HEK293 (cell line): ENCODE data around the gene CLEC16A.

Source experiments
- CTCF ChIA-PET: fragments of 350-600 bp; formaldehyde crosslinking; extraction: SDS; loops from one replicate; lab custom pipeline; 2021; ENCODE audit warnings: antibody characterized with exemption; lab: Yijun Ruan, JAX
- POLR2A ChIA-PET: fragments of 300-600 bp; formaldehyde crosslinking; extraction: SDS; loops from one replicate; lab custom pipeline; 2020; ENCODE audit warnings: antibody characterized with exemption, inconsistent platforms; lab: Yijun Ruan, JAX
- H3K27ac ChIP-seq: fragments of 200-500 bp; sonication (Bioruptor generic); 2 replicates; pipeline ENCODE4 v1.5.1; 2014; ENCODE audit warnings: low read depth, low read length, control low read depth, inconsistent platforms; ENCODE audit errors: extremely low read depth
- H3K36me3 ChIP-seq, 2 experiments: fragments of 200-500 bp in 1 of 2; sonication (Bioruptor generic) in 1 of 2; 1 replicate in 1 of 2; 2 replicates in 1 of 2; pipeline ENCODE4 v1.5.1; 2014 to 2017; ENCODE audit warnings: inconsistent platforms in 2 of 2, low read length in 2 of 2; ENCODE audit not compliant: control insufficient read depth in 2 of 2, insufficient read depth in 1 of 2
- H3K4me1 ChIP-seq: fragments of 200-500 bp; sonication (Bioruptor generic); 2 replicates; pipeline ENCODE4 v1.5.1; 2014; ENCODE audit warnings: mild to moderate bottlenecking, low read length, inconsistent platforms; ENCODE audit not compliant: control insufficient read depth, insufficient read depth
- H3K4me3 ChIP-seq: 2 replicates; pipeline ENCODE4 v1.5.1; 2011; ENCODE audit warnings: low read depth, mild to moderate bottlenecking, control low read depth, low read length, moderate library complexity
- H3K9me3 ChIP-seq: fragments of 200-500 bp; sonication (Bioruptor generic); 2 replicates; pipeline ENCODE4 v1.5.1; 2014; ENCODE audit warnings: low read depth, low read length, inconsistent platforms; ENCODE audit not compliant: control insufficient read depth, insufficient read depth
- BCL11B ChIP-seq: fragments of 450-650 bp; formaldehyde crosslinking; IDR thresholded peaks from 2 replicates; pipeline ENCODE4 v1.5.1; 2016; ENCODE audit warnings: low read depth, missing biosample characterization, missing genetic modification characterization
- GLI4 ChIP-seq: fragments of 450-650 bp; formaldehyde crosslinking; IDR thresholded peaks from 2 replicates; pipeline ENCODE4 v1.5.1; 2016; ENCODE audit warnings: missing biosample characterization, missing genetic modification characterization
- ZFP41 ChIP-seq: fragments of 450-650 bp; formaldehyde crosslinking; IDR thresholded peaks from 2 replicates; pipeline ENCODE4 v1.5.1; 2016; ENCODE audit warnings: missing biosample characterization, missing genetic modification characterization, borderline replicate concordance
- ZNF140 ChIP-seq: fragments of 450-650 bp; formaldehyde crosslinking; IDR thresholded peaks from 2 replicates; pipeline ENCODE4 v1.5.1; 2016; ENCODE audit warnings: missing biosample characterization, missing genetic modification characterization
- ZNF19 ChIP-seq: fragments of 450-650 bp; formaldehyde crosslinking; IDR thresholded peaks from 2 replicates; pipeline ENCODE4; 2016; ENCODE audit warnings: missing biosample characterization, missing genetic modification characterization, low read depth
- ZNF221 ChIP-seq: fragments of 450-650 bp; formaldehyde crosslinking; IDR thresholded peaks from 2 replicates; pipeline ENCODE4 v1.5.1; 2017; ENCODE audit warnings: missing biosample characterization, missing genetic modification characterization, borderline replicate concordance
- ZNF501 ChIP-seq: fragments of 450-650 bp; formaldehyde crosslinking; IDR thresholded peaks from 2 replicates; pipeline ENCODE4 v1.5.1; 2016; ENCODE audit warnings: missing biosample characterization, missing genetic modification characterization
- ZNF510 ChIP-seq: fragments of 450-650 bp; formaldehyde crosslinking; IDR thresholded peaks from 2 replicates; pipeline ENCODE4 v1.5.1; 2018; ENCODE audit warnings: mild to moderate bottlenecking, missing genetic modification characterization, missing biosample characterization; ENCODE audit not compliant: insufficient replicate concordance
- ZNF521 ChIP-seq: fragments of 450-650 bp; formaldehyde crosslinking; IDR thresholded peaks from 2 replicates; pipeline ENCODE4 v1.5.1; 2017; ENCODE audit warnings: missing biosample characterization, mild to moderate bottlenecking, missing genetic modification characterization
- ZNF585B ChIP-seq: fragments of 450-650 bp; formaldehyde crosslinking; IDR thresholded peaks from 2 replicates; pipeline ENCODE4 v1.5.1; 2016; ENCODE audit warnings: missing biosample characterization, missing genetic modification characterization
- ZNF596 ChIP-seq: fragments of 450-650 bp; IDR thresholded peaks from 2 replicates; pipeline ENCODE4 v1.5.0; 2018; ENCODE audit warnings: missing biosample characterization, mild to moderate bottlenecking, missing genetic modification characterization, moderate library complexity
- ZNF600 ChIP-seq: fragments of 450-650 bp; formaldehyde crosslinking; IDR thresholded peaks from 2 replicates; pipeline ENCODE4 v1.5.1; 2016; ENCODE audit warnings: missing biosample characterization, missing genetic modification characterization
- ZNF624 ChIP-seq: fragments of 450-650 bp; formaldehyde crosslinking; IDR thresholded peaks from 2 replicates; pipeline ENCODE4 v1.5.1; 2017; ENCODE audit warnings: missing biosample characterization, missing genetic modification characterization
- ZNF645 ChIP-seq: fragments of 450-650 bp; formaldehyde crosslinking; IDR thresholded peaks from 2 replicates; pipeline ENCODE4; 2016; ENCODE audit warnings: missing biosample characterization, missing genetic modification characterization
- ZNF837 ChIP-seq: fragments of 450-650 bp; formaldehyde crosslinking; IDR thresholded peaks from 2 replicates; pipeline ENCODE4 v1.5.1; 2016; ENCODE audit warnings: missing biosample characterization, missing genetic modification characterization
- ZSCAN16 ChIP-seq: fragments of 450-650 bp; formaldehyde crosslinking; IDR thresholded peaks from 2 replicates; pipeline ENCODE4 v1.5.1; 2016; ENCODE audit warnings: missing biosample characterization, missing genetic modification characterization
- ZSCAN4 ChIP-seq: fragments of 450-650 bp; formaldehyde crosslinking; IDR thresholded peaks from 2 replicates; pipeline ENCODE4 v1.5.1; 2017; ENCODE audit warnings: missing biosample characterization, missing genetic modification characterization
- TF ChIP-seq, protein P1 (sequence below): fragments of 450-650 bp; formaldehyde crosslinking; IDR thresholded peaks from 2 replicates; pipeline ENCODE4 v1.5.1; 2016; ENCODE audit warnings: missing biosample characterization, missing genetic modification characterization, low read depth
- TF ChIP-seq, protein P2 (sequence below): fragments of 450-650 bp; formaldehyde crosslinking; optimal IDR thresholded peaks from 2 replicates; pipeline ENCODE3; 2016; ENCODE audit warnings: missing biosample characterization, mild to moderate bottlenecking, missing genetic modification characterization
- TF ChIP-seq, protein P3 (sequence below): fragments of 450-650 bp; formaldehyde crosslinking; IDR thresholded peaks from 2 replicates; pipeline ENCODE4 v1.5.1; 2016; ENCODE audit warnings: missing biosample characterization, missing genetic modification characterization

CLEC16A gene

GRCh38 chr16:11141409-11142260 lies 197.3 kb downstream of the CLEC16A start (continued):
- TF ChIP-seq ZSCAN4 (tag by site-specific recombination) (no peak), ZNF645 (tag by site-specific recombination) (no peak), ZNF585B (tag by site-specific recombination) (no peak), ZNF19 (tag by site-specific recombination) (no peak), ZSCAN16 (tag by site-specific recombination) (no peak), ZNF596 (no peak), ZNF837 (tag by site-specific recombination) (no peak)
- TF ChIP-seq, protein P1, sequence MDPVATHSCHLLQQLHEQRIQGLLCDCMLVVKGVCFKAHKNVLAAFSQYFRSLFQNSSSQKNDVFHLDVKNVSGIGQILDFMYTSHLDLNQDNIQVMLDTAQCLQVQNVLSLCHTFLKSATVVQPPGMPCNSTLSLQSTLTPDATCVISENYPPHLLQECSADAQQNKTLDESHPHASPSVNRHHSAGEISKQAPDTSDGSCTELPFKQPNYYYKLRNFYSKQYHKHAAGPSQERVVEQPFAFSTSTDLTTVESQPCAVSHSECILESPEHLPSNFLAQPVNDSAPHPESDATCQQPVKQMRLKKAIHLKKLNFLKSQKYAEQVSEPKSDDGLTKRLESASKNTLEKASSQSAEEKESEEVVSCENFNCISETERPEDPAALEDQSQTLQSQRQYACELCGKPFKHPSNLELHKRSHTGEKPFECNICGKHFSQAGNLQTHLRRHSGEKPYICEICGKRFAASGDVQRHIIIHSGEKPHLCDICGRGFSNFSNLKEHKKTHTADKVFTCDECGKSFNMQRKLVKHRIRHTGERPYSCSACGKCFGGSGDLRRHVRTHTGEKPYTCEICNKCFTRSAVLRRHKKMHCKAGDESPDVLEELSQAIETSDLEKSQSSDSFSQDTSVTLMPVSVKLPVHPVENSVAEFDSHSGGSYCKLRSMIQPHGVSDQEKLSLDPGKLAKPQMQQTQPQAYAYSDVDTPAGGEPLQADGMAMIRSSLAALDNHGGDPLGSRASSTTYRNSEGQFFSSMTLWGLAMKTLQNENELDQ (tag by site-specific recombination) = no peak
- TF ChIP-seq, all 188 proteins: peak for 0

DNA sequence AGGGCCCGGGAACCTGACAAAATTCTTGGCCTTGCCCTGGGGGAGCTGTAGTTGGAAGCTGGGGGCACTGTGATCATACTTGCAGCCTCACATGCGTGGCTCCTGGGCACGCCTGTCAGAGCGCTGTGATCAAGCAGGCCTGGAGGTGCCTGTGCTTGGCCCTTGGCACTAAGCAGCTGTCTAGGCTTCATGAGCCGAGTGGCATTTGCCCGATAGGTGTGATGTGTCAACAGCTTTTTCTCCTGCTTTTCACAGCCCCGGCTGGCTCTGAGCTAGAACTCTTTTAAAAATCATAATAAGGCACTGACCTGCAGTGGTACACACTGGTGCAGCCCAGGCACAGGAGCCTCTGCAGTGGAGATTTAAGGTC lies 197.9 kb downstream of the CLEC16A start:
- Histone ChIP-seq H3K9me3 (no peaks in the 10 kb centered on the region), H3K36me3 (no peaks in the 10 kb centered on the region), H3K27ac (no peak overlapping the region), H3K4me3 (no peak overlapping the region), H3K4me1 (no peaks in the 10 kb centered on the region; the same call in 1 of the 2 replicates)
- no peak for TF ChIP-seq ZNF501
- TF ChIP-seq, protein P2, sequence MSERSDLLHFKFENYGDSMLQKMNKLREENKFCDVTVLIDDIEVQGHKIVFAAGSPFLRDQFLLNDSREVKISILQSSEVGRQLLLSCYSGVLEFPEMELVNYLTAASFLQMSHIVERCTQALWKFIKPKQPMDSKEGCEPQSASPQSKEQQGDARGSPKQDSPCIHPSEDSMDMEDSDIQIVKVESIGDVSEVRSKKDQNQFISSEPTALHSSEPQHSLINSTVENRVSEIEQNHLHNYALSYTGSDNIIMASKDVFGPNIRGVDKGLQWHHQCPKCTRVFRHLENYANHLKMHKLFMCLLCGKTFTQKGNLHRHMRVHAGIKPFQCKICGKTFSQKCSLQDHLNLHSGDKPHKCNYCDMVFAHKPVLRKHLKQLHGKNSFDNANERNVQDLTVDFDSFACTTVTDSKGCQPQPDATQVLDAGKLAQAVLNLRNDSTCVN (tag by site-specific recombination) = no peak
- no peak for TF ChIP-seq ZNF521 (tag by site-specific recombination)
- no peak for TF ChIP-seq ZNF624
- TF ChIP-seq ZNF600 = no peak
- TF ChIP-seq BCL11B = no peak
- no peak for TF ChIP-seq ZNF140 (tag by site-specific recombination)
- TF ChIP-seq, protein P3, sequence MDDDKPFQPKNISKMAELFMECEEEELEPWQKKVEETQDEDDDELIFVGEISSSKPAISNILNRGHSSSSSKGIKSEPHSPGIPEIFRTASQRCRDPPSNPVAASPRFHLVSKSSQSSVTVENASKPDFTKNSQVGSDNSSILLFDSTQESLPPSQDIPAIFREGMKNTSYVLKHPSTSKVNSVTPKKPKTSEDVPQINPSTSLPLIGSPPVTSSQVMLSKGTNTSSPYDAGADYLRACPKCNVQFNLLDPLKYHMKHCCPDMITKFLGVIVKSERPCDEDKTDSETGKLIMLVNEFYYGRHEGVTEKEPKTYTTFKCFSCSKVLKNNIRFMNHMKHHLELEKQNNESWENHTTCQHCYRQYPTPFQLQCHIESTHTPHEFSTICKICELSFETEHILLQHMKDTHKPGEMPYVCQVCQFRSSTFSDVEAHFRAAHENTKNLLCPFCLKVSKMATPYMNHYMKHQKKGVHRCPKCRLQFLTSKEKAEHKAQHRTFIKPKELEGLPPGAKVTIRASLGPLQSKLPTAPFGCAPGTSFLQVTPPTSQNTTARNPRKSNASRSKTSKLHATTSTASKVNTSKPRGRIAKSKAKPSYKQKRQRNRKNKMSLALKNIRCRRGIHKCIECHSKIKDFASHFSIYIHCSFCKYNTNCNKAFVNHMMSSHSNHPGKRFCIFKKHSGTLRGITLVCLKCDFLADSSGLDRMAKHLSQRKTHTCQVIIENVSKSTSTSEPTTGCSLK (tag by site-specific recombination) = no peak
- TF ChIP-seq ZNF510 = no peak
- no peak for TF ChIP-seq GLI4 (tag by site-specific recombination)
- no peak for TF ChIP-seq ZFP41
- TF ChIP-seq ZNF221 (tag by site-specific recombination) = no peak
- POLR2A ChIA-PET = no interaction called here
- CTCF ChIA-PET = no interaction called here
